BJ (cell line): Measurements from ENCODE around the gene CHMP6. TPM values are rescaled to one million over a fixed set of nuclear protein-coding genes. Genes with fewer than 3 reads are reported as not detected.
"Not testable (repeated sequence)": the region's sequence is repeated elsewhere in the genome, so short reads cannot be mapped to it uniquely, and the experiment has no call there.

Source experiments
- CTCF ChIA-PET: fragments of 350-600 bp; formaldehyde crosslinking; extraction: SDS; loops from one replicate; lab custom pipeline; 2021; ENCODE audit warnings: antibody characterized with exemption, inconsistent platforms; lab: Yijun Ruan, JAX
- POLR2A ChIA-PET: fragments of 300-600 bp; sonication (Branson Sonifier 250); formaldehyde crosslinking; extraction: SDS; loops from one replicate; lab custom pipeline; 2021; ENCODE audit warnings: antibody characterized with exemption; lab: Charles Lee
- DNase-seq: peaks from one replicate; pipeline ENCODE4 v3.0.0-alpha.2; 2011; ENCODE audit warnings: low read depth
- H3K27me3 ChIP-seq: 2 replicates; pipeline ENCODE4 v1.6.0; 2011; ENCODE audit warnings: low read length; ENCODE audit not compliant: control insufficient read depth, insufficient read depth
- H3K36me3 ChIP-seq: 2 replicates; pipeline ENCODE4 v1.5.1; 2011; ENCODE audit warnings: low read length; ENCODE audit not compliant: control insufficient read depth, insufficient read depth
- H3K4me3 ChIP-seq: 2 replicates; pipeline ENCODE4 v1.5.1; 2011; ENCODE audit warnings: low read depth, mild to moderate bottlenecking, control low read depth, low read length
- CTCF ChIP-seq: IDR thresholded peaks from 2 replicates; pipeline ENCODE4 v1.5.1; 2011; ENCODE audit warnings: low read depth, mild to moderate bottlenecking, control low read depth, inconsistent platforms, low read length, moderate library complexity; ENCODE audit not compliant: insufficient read depth
- polyA plus RNA-seq: library from polyadenylated mRNA; depleted of rRNA; stranded (reverse); fragments of >200 nt; gene quantifications from 2 replicates; pipeline ENCODE4 v1.2.3, GENCODE V29; 2011

Gene CHMP6
- polyA plus RNA-seq, 1 experiment: 30.7 TPM

- H3K36me3 ChIP-seq: no peaks in the 10 kb centered on the region
- POLR2A ChIA-PET: no interaction called here
- TF ChIP-seq CTCF: no peak
- CTCF ChIA-PET: interaction anchor here (1.1 to 4.4 kb wide), 3 partner anchors 11 to 90 kb away, joined by 3 to 24 read pairs (median 3); no protein-coding TSS in a partner anchor
- H3K4me3 ChIP-seq: no peak overlapping the region
- no peak for DNase-seq
- peaks cover 3% of the 10 kb centered on the region for H3K27me3 ChIP-seq
Observed at GRCh38 chr17:81012574-81013447, 21.2 kb downstream of the CHMP6 start.

- Histone ChIP-seq H3K4me3 (no peak overlapping the region), H3K36me3 (no peaks in the 10 kb centered on the region), H3K27me3 (no peaks in the 10 kb centered on the region)
- CTCF ChIA-PET: interaction anchor here (1.1 to 4.4 kb wide), 3 partner anchors 11 to 89 kb away, joined by 3 to 24 read pairs (median 3); no protein-coding TSS in a partner anchor
- TF ChIP-seq CTCF: no peak
- DNase-seq: no peak
- POLR2A ChIA-PET: no interaction called here
Observed at GRCh38 chr17:81013642-81014041, 22.0 kb downstream of the CHMP6 start.

- ChIA-PET POLR2A (no interaction called here), CTCF (interaction anchor here (1.2 to 4.4 kb wide), 2 partner anchors 8 to 9 kb away, joined by 3 to 24 read pairs; no protein-coding TSS in a partner anchor)
- TF ChIP-seq CTCF: no peak
- Histone ChIP-seq H3K36me3 (no peaks in the 10 kb centered on the region), H3K4me3 (no peak overlapping the region), H3K27me3 (no peaks in the 10 kb centered on the region)
- DNase-seq: no peak
Observed at GRCh38 chr17:81015136-81015535, 23.5 kb downstream of the CHMP6 start.

- no peak for DNase-seq
- Histone ChIP-seq H3K4me3 (no peak overlapping the region), H3K27me3 (no peaks in the 10 kb centered on the region), H3K36me3 (no peaks in the 10 kb centered on the region)
- ChIA-PET POLR2A (no interaction called here), CTCF (interaction anchor here (2.1 to 2.5 kb wide), 2 partner anchors 81 to 85 kb away, joined by 13 to 20 read pairs; no protein-coding TSS in a partner anchor)
- TF ChIP-seq CTCF: no peak
Observed at GRCh38 chr17:81016575-81016974, 24.9 kb downstream of the CHMP6 start.

- H3K36me3 ChIP-seq, DNase-seq, H3K27me3 ChIP-seq, H3K4me3 ChIP-seq: not testable (repeated sequence)
- POLR2A ChIA-PET: interaction anchor here (0.6 kb wide), 1 partner anchor 11 kb away, joined by 3 read pairs; no protein-coding TSS in a partner anchor
- CTCF ChIA-PET: interaction anchor here (1.9 to 2.5 kb wide), 3 partner anchors 78 to 85 kb away, joined by 5 to 20 read pairs (median 13); no protein-coding TSS in a partner anchor
Observed at GRCh38 chr17:81017330-81017729, 25.7 kb downstream of the CHMP6 start.
